ENCODE results near the gene FAM161B. TPM values are rescaled to one million over a fixed set of nuclear protein-coding genes. Genes with fewer than 3 reads are reported as not detected.

Gene FAM161B
- total RNA-seq, 1 experiment from 2014 or later = 2.2 TPM

GRCh38 chr14:73887318-73887616 is 62.6 kb downstream of the FAM161B start:
- H3K27ac ChIP-seq (ENCODE audit: low read length) = peak overlapping the region; percentile 95
- ChIA-PET POLR2A (no interaction called here), CTCF (no interaction called here)
- H3K9me3 ChIP-seq (ENCODE audit: control insufficient read depth, insufficient read depth, low read depth, low read length) = no peaks in the 10 kb centered on the region
- BruUV-seq (replicated peaks) = no TSS peak
- H3K4me3 ChIP-seq (ENCODE audit: low read depth in 2 of 2, low read length in 2 of 2) = peak overlapping the region; percentile 86 to 88
- TF ChIP-seq POLR2AphosphoS5 (IDR thresholded peaks at IDR 0.05; ENCODE audit: low read depth, low read length) = no peak
- TF ChIP-seq TCF7L2 (IDR thresholded peaks at IDR 0.05; ENCODE audit: low read depth, low read length) = no peak
- no peak for TF ChIP-seq REST (IDR thresholded peaks at IDR 0.05; ENCODE audit: insufficient read depth in 1 of 2, low read depth in 2 of 2, low read length in 1 of 2)
- no peak for TF ChIP-seq SIN3A (IDR thresholded peaks at IDR 0.05; ENCODE audit: borderline replicate concordance, insufficient read depth, low read depth, low read length)
- TF ChIP-seq, protein P1, sequence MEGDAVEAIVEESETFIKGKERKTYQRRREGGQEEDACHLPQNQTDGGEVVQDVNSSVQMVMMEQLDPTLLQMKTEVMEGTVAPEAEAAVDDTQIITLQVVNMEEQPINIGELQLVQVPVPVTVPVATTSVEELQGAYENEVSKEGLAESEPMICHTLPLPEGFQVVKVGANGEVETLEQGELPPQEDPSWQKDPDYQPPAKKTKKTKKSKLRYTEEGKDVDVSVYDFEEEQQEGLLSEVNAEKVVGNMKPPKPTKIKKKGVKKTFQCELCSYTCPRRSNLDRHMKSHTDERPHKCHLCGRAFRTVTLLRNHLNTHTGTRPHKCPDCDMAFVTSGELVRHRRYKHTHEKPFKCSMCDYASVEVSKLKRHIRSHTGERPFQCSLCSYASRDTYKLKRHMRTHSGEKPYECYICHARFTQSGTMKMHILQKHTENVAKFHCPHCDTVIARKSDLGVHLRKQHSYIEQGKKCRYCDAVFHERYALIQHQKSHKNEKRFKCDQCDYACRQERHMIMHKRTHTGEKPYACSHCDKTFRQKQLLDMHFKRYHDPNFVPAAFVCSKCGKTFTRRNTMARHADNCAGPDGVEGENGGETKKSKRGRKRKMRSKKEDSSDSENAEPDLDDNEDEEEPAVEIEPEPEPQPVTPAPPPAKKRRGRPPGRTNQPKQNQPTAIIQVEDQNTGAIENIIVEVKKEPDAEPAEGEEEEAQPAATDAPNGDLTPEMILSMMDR (IDR thresholded peaks at IDR 0.05) = no peak
- intact Hi-C loops (cut with micrococcal nuclease; ENCODE audit: unreplicated experiment) = no loop called here
- peaks cover 10% of the 10 kb centered on the region for H3K36me3 ChIP-seq (ENCODE audit: control insufficient read depth, insufficient read depth, low read length)
- in situ Hi-C loops (cut with HindIII; ENCODE audit: low pct_unique_long_range_greater_than_20kb, low sequenced_read_pairs) = no loop called here
- ATAC-seq (no peak), DNase-seq (ENCODE audit: low read depth, low spot score) (no peak)
- no peaks in the 10 kb centered on the region for H3K27me3 ChIP-seq (ENCODE audit: control insufficient read depth, insufficient read depth, low read length)
- H3K4me1 ChIP-seq (ENCODE audit: control insufficient read depth, insufficient read depth, low read length) = peaks cover 13% of the 10 kb centered on the region; the same call in 1 of the 2 replicates

- ATAC-seq (peak; percentile 98), DNase-seq (ENCODE audit: low read depth, low spot score) (peak; percentile 67)
- no TSS peak for BruUV-seq (replicated peaks)
- Histone ChIP-seq H3K9me3 (ENCODE audit: control insufficient read depth, insufficient read depth, low read depth, low read length) (no peaks in the 10 kb centered on the region), H3K36me3 (ENCODE audit: control insufficient read depth, insufficient read depth, low read length) (peaks cover 10% of the 10 kb centered on the region), H3K27me3 (ENCODE audit: control insufficient read depth, insufficient read depth, low read length) (no peaks in the 10 kb centered on the region), H3K4me3 (ENCODE audit: low read depth in 2 of 2, low read length in 2 of 2) (peak within 1 kb of the TSS; percentile 86 to 88), H3K27ac (ENCODE audit: low read length) (peak within 1 kb of the TSS; percentile 95), H3K4me1 (ENCODE audit: control insufficient read depth, insufficient read depth, low read length) (peaks cover 13% of the 10 kb centered on the region; the same call in 1 of the 2 replicates)
- intact Hi-C loops (cut with micrococcal nuclease; ENCODE audit: unreplicated experiment) (no loop called here), in situ Hi-C loops (cut with HindIII; ENCODE audit: low pct_unique_long_range_greater_than_20kb, low sequenced_read_pairs) (no loop called here)
- POLR2A ChIA-PET = interaction anchor here (0.6 kb wide), 1 partner anchor 613 kb away, joined by 4 read pairs; no protein-coding TSS in a partner anchor
- TF ChIP-seq REST (IDR thresholded peaks at IDR 0.05; ENCODE audit: insufficient read depth in 1 of 2, low read depth in 2 of 2, low read length in 1 of 2) = 0 out of 4 replicates have a peak, but pooled peaks of 1 of the 2 experiments have one; percentile 36
- TF ChIP-seq, protein P1 (IDR thresholded peaks at IDR 0.05) = no peak
- peak; percentile 71 for TF ChIP-seq POLR2AphosphoS5 (IDR thresholded peaks at IDR 0.05; ENCODE audit: low read depth, low read length)
- TF ChIP-seq SIN3A (IDR thresholded peaks at IDR 0.05; ENCODE audit: borderline replicate concordance, insufficient read depth, low read depth, low read length) = peak; percentile 91; the same call in 1 of the 2 replicates
- TF ChIP-seq TCF7L2 (IDR thresholded peaks at IDR 0.05; ENCODE audit: low read depth, low read length) = no peak
- CTCF ChIA-PET = no interaction called here
Measured at GRCh38 chr14:73886449-73887317, 63.2 kb downstream of the FAM161B start, which contains the start of gene ZNF410. Gene ZNF410, plus strand, starts transcription at chr14:73886859. Its CDS starts 5,317 bp downstream, at chr14:73892176.
